Measurements from ENCODE around the gene RERGL.

- TF ChIP-seq, protein P1, sequence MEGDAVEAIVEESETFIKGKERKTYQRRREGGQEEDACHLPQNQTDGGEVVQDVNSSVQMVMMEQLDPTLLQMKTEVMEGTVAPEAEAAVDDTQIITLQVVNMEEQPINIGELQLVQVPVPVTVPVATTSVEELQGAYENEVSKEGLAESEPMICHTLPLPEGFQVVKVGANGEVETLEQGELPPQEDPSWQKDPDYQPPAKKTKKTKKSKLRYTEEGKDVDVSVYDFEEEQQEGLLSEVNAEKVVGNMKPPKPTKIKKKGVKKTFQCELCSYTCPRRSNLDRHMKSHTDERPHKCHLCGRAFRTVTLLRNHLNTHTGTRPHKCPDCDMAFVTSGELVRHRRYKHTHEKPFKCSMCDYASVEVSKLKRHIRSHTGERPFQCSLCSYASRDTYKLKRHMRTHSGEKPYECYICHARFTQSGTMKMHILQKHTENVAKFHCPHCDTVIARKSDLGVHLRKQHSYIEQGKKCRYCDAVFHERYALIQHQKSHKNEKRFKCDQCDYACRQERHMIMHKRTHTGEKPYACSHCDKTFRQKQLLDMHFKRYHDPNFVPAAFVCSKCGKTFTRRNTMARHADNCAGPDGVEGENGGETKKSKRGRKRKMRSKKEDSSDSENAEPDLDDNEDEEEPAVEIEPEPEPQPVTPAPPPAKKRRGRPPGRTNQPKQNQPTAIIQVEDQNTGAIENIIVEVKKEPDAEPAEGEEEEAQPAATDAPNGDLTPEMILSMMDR (IDR thresholded peaks at IDR 0.05; ENCODE audit: insufficient read depth, low read length): no peak
- TF ChIP-seq POLR2AphosphoS5 (IDR thresholded peaks at IDR 0.05; ENCODE audit: low read depth) (no peak), GABPA (IDR thresholded peaks at IDR 0.05; ENCODE audit: low read depth) (no peak), SPI1 (IDR thresholded peaks at IDR 0.05; ENCODE audit: borderline replicate concordance, low read depth) (no peak)
These were observed 16.0 kb downstream of the RERGL start for GRCh38 chr12:18074001-18074400.
